SK-N-SH (cell line): Measurements from ENCODE around the gene MCTP2. TPM values are rescaled to one million over a fixed set of nuclear protein-coding genes. Genes with fewer than 3 reads are reported as not detected.

Experiments used
- CTCF ChIA-PET: fragments of 300-600, 350-600 bp; formaldehyde crosslinking; extraction: SDS; loops from one replicate; lab custom pipeline; 2021; lab: Yijun Ruan, JAX
- POLR2A ChIA-PET: fragments of 350-600 bp; sonication (Branson Sonifier 250); formaldehyde crosslinking; extraction: SDS; loops from one replicate; lab custom pipeline; 2020; ENCODE audit warnings: antibody characterized with exemption, inconsistent platforms; lab: Yijun Ruan, JAX
- DNase-seq: peaks from one replicate; pipeline ENCODE4 v3.0.0; 2012
- H2AFZ ChIP-seq: fragments of 200-600 bp; sonication (generic); 2 replicates; pipeline ENCODE4 v1.8.1; 2016; ENCODE audit warnings: antibody characterized with exemption, mild to moderate bottlenecking, low read depth
- H3F3A ChIP-seq: fragments of 200-600 bp; sonication (generic); replicated peaks from 2 replicates; pipeline ENCODE3; 2016; ENCODE audit warnings: antibody characterized with exemption, mild to moderate bottlenecking; ENCODE audit not compliant: insufficient read depth
- H3K27ac ChIP-seq, 2 experiments: fragments of 200-500 bp in 1 of 2; fragments of 200-600 bp in 1 of 2; sonication (Bioruptor generic) in 1 of 2; sonication (generic), shearing (Covaris generic) in 1 of 2; 2 replicates each; pipeline versions ENCODE4 v1.5.1 to v1.6.1; 2014 to 2016; ENCODE audit warnings: low read depth in 2 of 2, inconsistent platforms in 1 of 2, low read length in 1 of 2, mild to moderate bottlenecking in 1 of 2, mixed read lengths in 1 of 2
- H3K27me3 ChIP-seq: fragments of 200-600 bp; sonication (generic), shearing (Covaris generic); 2 replicates; pipeline ENCODE4 v1.6.1; 2016; ENCODE audit warnings: mixed run types; ENCODE audit not compliant: insufficient read depth
- H3K36me3 ChIP-seq, 2 experiments: fragments of 200-500 bp in 1 of 2; fragments of 200-600 bp in 1 of 2; sonication (Bioruptor generic) in 1 of 2; sonication (generic) in 1 of 2; replicated peaks in 1 of 2; 2 replicates each; pipeline versions ENCODE3 to v1.5.1; 2014 to 2016; ENCODE audit warnings: low read length in 1 of 2, mild to moderate bottlenecking in 1 of 2; ENCODE audit not compliant: insufficient read depth in 2 of 2, control insufficient read depth in 1 of 2
- H3K4me1 ChIP-seq, 2 experiments: fragments of 200-500 bp in 1 of 2; fragments of 200-600 bp in 1 of 2; sonication (Bioruptor generic) in 1 of 2; sonication (generic), shearing (Covaris generic) in 1 of 2; 2 replicates each; pipeline versions ENCODE4 v1.5.1 to v1.6.1; 2014 to 2016; ENCODE audit warnings: low read depth in 1 of 2, low read length in 1 of 2, mixed run types in 1 of 2; ENCODE audit not compliant: insufficient read depth in 2 of 2, control insufficient read depth in 1 of 2
- H3K4me2 ChIP-seq: fragments of 200-600 bp; sonication (generic), shearing (Covaris generic); 2 replicates; pipeline ENCODE4 v1.6.1; 2017; ENCODE audit warnings: mixed run types
- H3K4me3 ChIP-seq, 2 experiments: fragments of 200-500 bp in 1 of 2; fragments of 200-600 bp in 1 of 2; sonication (Bioruptor generic) in 1 of 2; sonication (generic), shearing (Covaris generic) in 1 of 2; 2 replicates each; pipeline versions ENCODE4 v1.5.1 to v1.8.1; 2014 to 2016; ENCODE audit warnings: low read depth in 2 of 2, inconsistent platforms in 1 of 2, low read length in 1 of 2, mild to moderate bottlenecking in 1 of 2, mixed read lengths in 1 of 2, moderate library complexity in 1 of 2
- H3K79me2 ChIP-seq: fragments of 200-600 bp; sonication (generic); 2 replicates; pipeline ENCODE4 v1.8.1; 2017; ENCODE audit warnings: mild to moderate bottlenecking; ENCODE audit not compliant: insufficient read depth
- H3K9ac ChIP-seq: fragments of 200-600 bp; sonication (generic); 2 replicates; pipeline ENCODE4 v1.6.1; 2017; ENCODE audit warnings: mixed run types
- H3K9me2 ChIP-seq: fragments of 200-600 bp; sonication (generic); 2 replicates; pipeline ENCODE4 v1.6.1; 2017; ENCODE audit warnings: mixed run types
- H3K9me3 ChIP-seq: fragments of 200-600 bp; sonication (generic); 2 replicates; pipeline ENCODE4 v1.6.1; 2017; ENCODE audit warnings: mixed run types, mild to moderate bottlenecking, moderate library complexity
- H4K20me1 ChIP-seq: fragments of 200-600 bp; sonication (generic); 2 replicates; pipeline ENCODE4 v1.6.1; 2017; ENCODE audit warnings: mild to moderate bottlenecking, mixed run types; ENCODE audit not compliant: insufficient read depth
- CHD2 ChIP-seq: fragments of 150-350 bp; IDR thresholded peaks from 2 replicates; pipeline ENCODE4 v1.6.1; 2018; ENCODE audit warnings: low read length; ENCODE audit not compliant: partially characterized antibody
- ELF1 ChIP-seq: IDR thresholded peaks from 2 replicates; pipeline ENCODE4 v1.4.0; 2012
- EP300 ChIP-seq, 2 experiments: IDR thresholded peaks; 2 replicates each; pipeline versions ENCODE4 v1.4.0 to v1.6.1; 2012; ENCODE audit warnings: borderline replicate concordance in 1 of 2, low read depth in 1 of 2, low read length in 1 of 2
- FOSL2 ChIP-seq: IDR thresholded peaks from 2 replicates; pipeline ENCODE4 v1.4.0; 2012; ENCODE audit warnings: low read depth, mild to moderate bottlenecking, moderate library complexity, borderline replicate concordance
- FOXJ3 ChIP-seq: sonication (generic); formaldehyde crosslinking; IDR thresholded peaks from 2 replicates; pipeline ENCODE4 v1.5.1; 2020; ENCODE audit warnings: mild to moderate bottlenecking, missing genetic modification reagents
- FOXM1 ChIP-seq: IDR thresholded peaks from 2 replicates; pipeline ENCODE4 v1.4.0; 2012; ENCODE audit warnings: low read depth, mild to moderate bottlenecking
- GABPA ChIP-seq: IDR thresholded peaks from 2 replicates; pipeline ENCODE4 v1.4.0; 2012; ENCODE audit warnings: low read depth, mild to moderate bottlenecking
- GATA2 ChIP-seq: sonication (generic); formaldehyde crosslinking; IDR thresholded peaks from 2 replicates; pipeline ENCODE4 v1.5.0; 2020; ENCODE audit warnings: mild to moderate bottlenecking, missing genetic modification reagents
- JUND ChIP-seq: IDR thresholded peaks from 2 replicates; pipeline ENCODE4 v1.4.0; 2012
- POLR2AphosphoS5 ChIP-seq: IDR thresholded peaks from 2 replicates; pipeline ENCODE4 v1.6.1; 2012; ENCODE audit warnings: low read depth, low read length
- RAD21 ChIP-seq: IDR thresholded peaks from 2 replicates; pipeline ENCODE4 v1.6.1; 2012; ENCODE audit warnings: mild to moderate bottlenecking, low read length
- RCOR1 ChIP-seq: fragments of 150-350 bp; IDR thresholded peaks from 2 replicates; pipeline ENCODE4 v1.6.1; 2017; ENCODE audit warnings: antibody characterized with exemption, low read length
- RFX5 ChIP-seq: IDR thresholded peaks from 2 replicates; pipeline ENCODE4 v1.6.1; 2012; ENCODE audit warnings: mild to moderate bottlenecking, improper control_type of control experiment, low read length
- RXRA ChIP-seq: IDR thresholded peaks from 2 replicates; pipeline ENCODE4 v1.4.0; 2012; ENCODE audit warnings: low read depth, mild to moderate bottlenecking, borderline replicate concordance
- SIN3A ChIP-seq: IDR thresholded peaks from 2 replicates; pipeline ENCODE4 v1.6.1; 2012; ENCODE audit warnings: low read depth, mild to moderate bottlenecking, low read length, moderate library complexity, borderline replicate concordance
- SMC3 ChIP-seq: IDR thresholded peaks from 2 replicates; pipeline ENCODE4 v1.6.1; 2012; ENCODE audit warnings: low read depth, low read length, improper control_type of control experiment
- TAF1 ChIP-seq: IDR thresholded peaks from 2 replicates; pipeline ENCODE4 v1.6.1; 2012; ENCODE audit warnings: low read depth, mild to moderate bottlenecking, low read length, moderate library complexity, borderline replicate concordance
- TCF12 ChIP-seq: IDR thresholded peaks from 2 replicates; pipeline ENCODE4 v1.4.0; 2012
- USF1 ChIP-seq: IDR thresholded peaks from 2 replicates; pipeline ENCODE4 v1.4.0; 2012; ENCODE audit warnings: low read depth, borderline replicate concordance
- YY1 ChIP-seq: IDR thresholded peaks from 2 replicates; pipeline ENCODE4 v1.4.0; 2012; ENCODE audit warnings: low read depth, mild to moderate bottlenecking
- ZBTB33 ChIP-seq: IDR thresholded peaks from 2 replicates; pipeline ENCODE4 v1.4.0; 2012; ENCODE audit warnings: low read depth, borderline replicate concordance
- WGBS: methylation state at CpG from one replicate; pipeline ENCODE4 v1.1.6; 2017; ENCODE audit warnings: low lambda C conversion rate; 5-methylcytosine and 5-hydroxymethylcytosine counted together
- polyA plus RNA-seq, 3 experiments: library from polyadenylated mRNA; depleted of rRNA; stranded (reverse); fragments of >200 nt; gene quantifications; 2 replicates each; pipeline ENCODE4 v1.2.3, GENCODE V29; 2012

Gene MCTP2
- polyA plus RNA-seq, 1 of the 3 experiments (the other 2 are of a cell fraction), result 0.26 TPM

- Histone ChIP-seq H3F3A (no peaks in the 10 kb centered on the region), H3K4me1 (no peaks in the 10 kb centered on the region), H3K79me2 (no peaks in the 10 kb centered on the region), H3K27ac (no peak overlapping the region), H3K36me3 (no peaks in the 10 kb centered on the region), H3K9me3 (no peaks in the 10 kb centered on the region), H3K4me3 (no peak overlapping the region), H4K20me1 (no peaks in the 10 kb centered on the region), H3K9me2 (no peaks in the 10 kb centered on the region), H3K27me3 (no peaks in the 10 kb centered on the region), H2AFZ (no peak overlapping the region), H3K4me2 (no peak overlapping the region), H3K9ac (no peak overlapping the region)
- 64% methylated on average over 4 of the region's 4 CpGs for WGBS
- no peak for DNase-seq
- ChIA-PET CTCF (interaction anchor here (0.7 kb wide), 1 partner anchor 53 kb away, joined by 3 read pairs; no protein-coding TSS in a partner anchor), POLR2A (no interaction called here)
- TF ChIP-seq ELF1 (no peak), RAD21 (no peak), RFX5 (no peak), SIN3A (no peak), FOXM1 (no peak), ZBTB33 (no peak), FOSL2 (no peak), TAF1 (no peak), FOXJ3 (no peak), EP300 (IDR thresholded peaks at IDR 0.05; ENCODE audit: borderline replicate concordance in 1 of 2, low read depth in 1 of 2, low read length in 1 of 2) (no peak), JUND (no peak), SMC3 (no peak), YY1 (no peak), CHD2 (no peak), RCOR1 (no peak), GATA2 (no peak), POLR2AphosphoS5 (no peak), USF1 (no peak)
Observed at GRCh38 chr15:94494732-94495131, 263.4 kb downstream of the MCTP2 start.

- Histone ChIP-seq H3K9ac (no peak overlapping the region), H3K27me3 (no peaks in the 10 kb centered on the region), H2AFZ (no peak overlapping the region), H3K79me2 (no peaks in the 10 kb centered on the region), H3K4me3 (no peak overlapping the region), H3K9me3 (no peaks in the 10 kb centered on the region; the same call in 1 of the 2 replicates), H3F3A (no peaks in the 10 kb centered on the region), H3K27ac (no peak overlapping the region), H3K36me3 (no peaks in the 10 kb centered on the region), H4K20me1 (no peaks in the 10 kb centered on the region), H3K4me1 (no peaks in the 10 kb centered on the region), H3K9me2 (no peaks in the 10 kb centered on the region), H3K4me2 (no peak overlapping the region)
- WGBS, result 22% methylated on average over 2 of the region's 2 CpGs
- TF ChIP-seq EP300 (IDR thresholded peaks at IDR 0.05; ENCODE audit: borderline replicate concordance in 1 of 2, low read depth in 1 of 2, low read length in 1 of 2) (no peak), RXRA (no peak), RCOR1 (no peak), YY1 (no peak), ZBTB33 (no peak), JUND (no peak), TCF12 (no peak), GABPA (no peak), USF1 (no peak)
- ChIA-PET POLR2A (no interaction called here), CTCF (no interaction called here)
- DNase-seq, result no peak
Observed at GRCh38 chr15:94503293-94503692, 271.9 kb downstream of the MCTP2 start.
